A549 treated with CORT108297 at 1 μM for 4 hours (cell line): ENCODE measurements around the gene LRAT. TPM values are rescaled to one million over a fixed set of nuclear protein-coding genes. Genes with fewer than 3 reads are reported as not detected.

ENCODE experiments used
- total RNA-seq: library from RNA; stranded (reverse); fragments of 200-300 nt; extraction: Qiagen RNA extraction; gene quantifications from 5 replicates; pipeline ENCODE4 v1.2.3, GENCODE V29; 2022

Gene LRAT
- 0.05 to 0.30 TPM in 2 of 5 replicates, not detected in the others for total RNA-seq

DNA sequence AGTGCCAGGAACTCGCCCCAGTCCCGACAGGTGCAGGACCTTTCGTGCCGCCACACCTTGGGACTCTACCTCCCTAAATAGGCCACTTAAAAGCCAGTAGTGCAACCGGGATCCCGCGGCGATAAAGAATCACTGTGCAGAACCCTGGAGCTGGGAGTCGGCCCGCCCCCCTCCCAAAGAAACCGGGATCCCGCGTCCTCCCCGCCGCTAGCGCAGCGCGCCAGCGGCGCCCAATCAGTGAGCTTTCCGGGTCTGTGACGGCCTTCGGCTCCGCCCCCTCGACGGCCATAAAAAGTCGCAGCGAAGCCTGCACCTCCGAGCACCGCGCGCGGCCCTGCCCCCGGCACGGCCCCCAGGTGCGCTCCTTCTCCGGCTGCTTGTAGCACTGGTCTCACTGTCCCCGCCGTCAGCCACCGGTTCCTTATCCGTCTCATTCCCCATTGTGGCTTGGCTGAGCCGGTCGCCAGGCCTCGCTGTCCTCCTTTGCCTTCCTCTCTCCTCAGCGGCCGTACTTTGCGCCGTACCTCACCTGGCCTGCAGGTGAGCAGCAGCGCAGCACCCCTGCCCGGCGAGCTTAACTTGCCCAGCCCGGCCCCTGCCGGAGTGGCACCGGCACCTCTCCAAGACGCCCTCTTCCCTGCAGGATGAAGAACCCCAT is at the start of gene LRAT:
TSS of gene LRAT (plus strand) at position 318 of the 658 bp plus-strand sequence. CDS start at position 645, 327 bp downstream.

DNA sequence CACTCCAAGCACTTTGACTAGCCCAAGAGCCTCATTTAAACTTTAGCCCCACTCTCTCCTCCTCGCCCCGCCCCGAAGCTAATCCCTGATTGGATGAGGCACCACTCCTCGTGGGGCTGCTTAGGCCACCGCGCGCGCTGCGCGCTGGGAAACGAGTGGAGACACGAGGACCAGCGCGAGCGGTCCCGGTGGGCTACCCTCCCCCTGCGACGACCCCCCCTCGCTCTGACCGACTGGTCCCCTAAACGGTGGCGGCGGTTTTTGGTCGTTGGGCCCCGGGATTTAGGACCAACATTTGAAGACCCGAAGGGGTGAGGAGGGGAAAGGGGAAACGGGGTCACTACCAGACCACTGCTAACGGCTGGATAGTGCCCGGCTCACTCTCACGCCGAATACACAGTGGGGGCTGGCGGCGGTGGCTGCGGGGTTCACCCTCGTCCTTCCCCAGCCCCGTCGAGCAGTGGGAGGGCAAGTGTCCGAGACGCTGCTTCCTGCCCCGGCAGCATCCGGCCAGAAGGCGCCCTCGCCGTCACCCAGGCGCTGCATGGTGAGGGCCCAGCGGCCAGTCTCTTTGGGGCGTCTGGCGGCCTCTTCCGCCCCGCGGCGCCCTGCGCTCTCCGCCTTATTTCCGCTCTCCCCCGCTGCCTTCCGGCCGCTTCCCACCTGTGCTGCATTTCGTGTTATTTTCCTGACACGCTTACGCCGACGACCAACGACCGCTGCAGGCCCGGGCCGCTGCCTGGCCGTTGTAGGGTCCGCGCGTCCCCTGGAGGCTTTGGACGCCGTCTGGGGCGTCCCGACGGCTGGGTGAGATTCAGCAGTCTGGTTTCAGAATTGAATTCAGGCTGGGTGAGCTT is 37.6 kb downstream of the LRAT start, which contains the start of gene RBM46:
TSS of gene RBM46 (plus strand) at position 147 of the 857 bp plus-strand sequence. CDS start 15,481 bp downstream, outside the sequence.

Other genes starting within 250 kb of the LRAT start
- 55.6 to 60.1 TPM (median 58.3 TPM) in 5 replicates for gene PLRG1, start 193.6 kb upstream of the LRAT start, total RNA-seq
- gene FGB, start 181.0 kb upstream of the LRAT start, total RNA-seq, result 11.4 to 17.7 TPM (median 12.9 TPM) in 5 replicates
- gene FGA, start 153.3 kb upstream of the LRAT start, total RNA-seq, result 8.5 to 12.2 TPM (median 9.7 TPM) in 5 replicates
- 4.4 to 7.2 TPM (median 4.8 TPM) in 5 replicates for gene FGG, start 131.3 kb upstream of the LRAT start, total RNA-seq
- gene RBM46, start 37.3 kb downstream of the LRAT start, total RNA-seq, result not detected in 5 replicates